HAP-1 (cell line): ENCODE data around the gene NHS.
A peak's percentile ranks its signal among the peaks of the same experiment; 100 is the strongest.

Experiments
- DNase-seq, 2 experiments: peaks; one replicate each; pipeline ENCODE4 v3.0.0-alpha.2; 2016 to 2020; ENCODE audit warnings: low spot score in 2 of 2
- H3K27me3 ChIP-seq: fragments of 250-450 bp; sonication (Bioruptor Pico); 2 replicates; pipeline ENCODE4 v1.5.1; 2020; ENCODE audit warnings: low read depth, mild to moderate bottlenecking, moderate library complexity
- H3K36me3 ChIP-seq: fragments of 250-450 bp; sonication (Bioruptor Pico); replicated peaks from 2 replicates; pipeline ENCODE4 v1.5.1; 2020; ENCODE audit warnings: mild to moderate bottlenecking
- H3K4me1 ChIP-seq: fragments of 250-450 bp; sonication (Bioruptor Pico); 2 replicates; pipeline ENCODE4 v1.5.1; 2020; ENCODE audit warnings: mild to moderate bottlenecking
- H3K4me3 ChIP-seq: fragments of 250-450 bp; sonication (Bioruptor Pico); 2 replicates; pipeline ENCODE4 v1.5.1; 2020; ENCODE audit warnings: mild to moderate bottlenecking, moderate library complexity
- H3K9me3 ChIP-seq: fragments of 250-450 bp; sonication (Bioruptor Pico); 2 replicates; pipeline ENCODE4 v1.5.1; 2020; ENCODE audit warnings: mild to moderate bottlenecking, moderate library complexity
- in situ Hi-C: fragments of 300-500 bp; cut with MboI; formaldehyde crosslinking; loops from 3 replicates; pipeline ENCODE4 v1.14.3; 2020; ENCODE audit warnings: low sequenced_read_pairs, inconsistent platforms, mixed read lengths

Gene NHS

DNA sequence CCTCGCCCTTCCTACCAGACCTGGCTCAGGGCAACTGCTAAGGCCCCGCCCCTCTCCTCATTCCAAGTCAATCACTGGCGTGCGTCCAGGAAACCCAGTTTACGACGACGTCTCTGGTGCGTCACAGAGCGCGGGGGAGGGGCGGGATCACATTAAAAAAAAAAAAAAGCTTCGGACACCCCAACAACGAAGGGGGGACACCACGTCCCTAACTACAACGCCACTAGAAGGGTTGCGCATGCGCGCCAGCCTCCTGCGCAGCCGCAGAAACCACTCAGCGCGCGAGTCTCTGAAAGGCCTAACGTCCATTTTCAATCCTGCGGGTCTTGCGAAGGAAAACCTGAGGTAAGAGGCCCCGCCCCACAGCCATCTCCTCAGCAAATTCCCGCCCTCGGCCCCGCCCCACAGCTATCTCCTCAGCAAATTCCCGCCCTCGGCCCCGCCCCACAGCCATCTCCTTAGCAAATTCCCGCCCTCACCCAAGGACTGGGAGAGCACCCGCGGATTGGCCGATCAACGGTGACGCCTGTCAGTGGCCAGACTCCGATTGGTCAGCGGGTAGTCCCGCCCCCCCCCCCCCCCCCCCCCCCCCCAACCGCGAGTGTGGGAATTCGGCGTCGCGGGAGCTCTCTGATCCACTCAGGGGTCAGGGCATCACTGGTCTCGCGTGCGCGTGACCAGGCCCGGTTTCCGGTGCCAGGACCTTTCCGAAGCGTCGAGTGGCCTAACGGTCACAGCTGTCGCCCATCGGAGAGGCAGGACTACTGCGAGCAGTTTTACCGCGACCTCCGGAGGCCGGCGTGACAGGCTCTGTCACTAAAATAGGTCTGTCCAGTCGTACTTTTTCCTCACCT lies 362.1 kb downstream of the NHS start, which contains the start of gene SCML1:
Gene SCML1, plus strand, starts transcription at position 638 of the 854 bp plus-strand sequence. CDS start 6,694 bp downstream, outside the sequence.
- Histone ChIP-seq H3K27me3 (no peaks in the 10 kb centered on the region), H3K9me3 (no peaks in the 10 kb centered on the region), H3K4me1 (peaks cover 22% of the 10 kb centered on the region), H3K36me3 (no peaks in the 10 kb centered on the region), H3K4me3 (peak within 1 kb of the TSS; percentile 63)
- peak; percentile 97 to 100 for DNase-seq
- in situ Hi-C loops: no loop called here

DNA sequence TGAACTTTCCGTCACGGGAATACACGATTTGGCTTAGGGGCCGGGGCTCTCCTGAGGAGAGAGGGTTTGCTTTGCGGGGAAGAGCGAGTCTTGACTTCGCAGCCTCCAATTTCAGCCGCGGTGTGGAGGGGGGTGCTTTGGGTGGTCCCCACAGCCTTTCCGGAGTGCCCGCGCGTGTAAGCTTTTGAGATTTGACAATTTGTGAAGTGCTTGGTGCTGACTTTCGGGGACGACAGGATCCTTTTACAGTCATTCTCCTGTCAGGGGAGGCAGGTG lies 362.6 kb downstream of the NHS start:
- Histone ChIP-seq H3K4me3 (peak overlapping the region; percentile 63), H3K36me3 (no peaks in the 10 kb centered on the region)
- in situ Hi-C loops: no loop called here

DNA sequence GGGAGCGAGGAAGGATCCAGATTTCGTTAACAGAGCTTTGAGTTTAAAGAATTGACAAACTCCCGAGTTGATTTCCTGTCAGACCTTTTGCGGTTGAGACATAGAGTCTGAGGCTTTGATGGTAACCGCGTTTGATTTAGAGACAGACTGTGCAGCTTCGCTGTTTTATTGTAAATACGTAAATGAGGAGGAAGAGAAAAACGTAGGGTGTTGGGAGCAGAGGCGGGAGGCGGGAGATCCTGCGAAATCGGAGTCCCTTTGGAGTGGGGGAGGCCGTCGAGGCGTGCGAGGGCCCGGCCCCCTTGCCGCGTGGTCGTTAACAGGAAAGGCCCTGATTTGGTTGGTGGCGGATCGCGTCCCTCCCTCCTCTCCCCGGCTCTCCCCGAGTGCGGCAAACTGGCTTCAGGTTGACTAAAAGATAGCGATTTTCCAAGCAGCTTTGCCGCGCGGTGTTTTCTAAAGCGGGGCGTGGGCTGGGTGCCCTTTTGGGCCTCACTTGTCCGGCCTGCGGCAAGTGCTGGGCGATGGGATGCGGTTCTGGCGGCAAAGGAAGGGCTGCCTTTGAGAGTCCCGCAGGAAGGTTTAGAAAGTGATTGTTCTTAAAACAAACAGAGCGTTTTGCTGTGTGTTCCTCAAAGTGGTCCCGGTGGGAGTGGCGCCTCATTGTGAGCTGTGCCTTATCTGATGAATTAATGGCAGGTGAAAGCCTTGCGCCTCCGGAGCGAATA lies 363.1 kb downstream of the NHS start:
- in situ Hi-C loops: no loop called here
- peak; percentile 73 to 82 for DNase-seq

More for the DNA sequence above, 362.6 kb downstream of the NHS start:
- DNase-seq: no peak
- H3K4me1 ChIP-seq: peaks cover 22% of the 10 kb centered on the region
- H3K9me3 ChIP-seq: no peaks in the 10 kb centered on the region
- no peaks in the 10 kb centered on the region for H3K27me3 ChIP-seq

DNA sequence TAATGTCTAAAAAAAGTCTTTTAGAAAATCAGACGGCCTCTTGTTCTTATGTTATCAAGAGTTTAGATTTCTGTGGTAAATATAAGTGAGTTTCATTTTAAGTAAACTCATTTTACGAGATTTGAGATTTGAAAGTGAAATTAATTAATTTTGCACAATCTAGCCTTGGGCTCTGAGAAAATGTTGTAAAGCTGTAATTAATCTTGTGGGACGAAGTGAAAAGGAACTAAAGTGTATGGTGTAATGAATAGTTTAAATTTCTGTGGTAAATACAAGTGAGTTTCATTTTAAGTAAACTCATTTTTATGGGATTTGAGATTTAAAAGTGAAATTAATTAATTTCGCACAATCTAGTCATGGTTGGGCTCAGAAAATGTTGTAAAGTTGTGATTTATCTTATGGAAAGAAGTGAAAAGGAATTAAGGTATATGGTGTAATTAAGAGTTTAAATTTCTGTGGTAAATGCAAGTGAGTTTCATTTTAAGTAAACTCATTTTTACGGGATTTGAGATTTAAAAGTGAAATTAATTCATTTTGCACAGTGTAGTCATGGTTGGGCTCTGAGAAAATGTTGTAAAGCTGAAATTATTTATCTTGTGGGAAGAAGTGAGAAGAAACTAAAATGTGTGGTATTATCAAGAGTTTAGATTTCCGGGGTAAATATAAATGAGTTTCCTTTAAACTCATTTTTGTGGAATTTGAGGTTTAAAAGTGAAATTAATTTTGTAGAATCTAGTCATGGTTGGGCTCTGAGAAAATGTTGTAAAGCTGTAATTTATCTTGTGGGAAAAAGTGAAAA lies 363.9 kb downstream of the NHS start:
- peak in 1 of 2 experiments; percentile 9 for DNase-seq
- H3K4me3 ChIP-seq: peak overlapping the region; percentile 63
- in situ Hi-C loops: no loop called here
- no peaks in the 10 kb centered on the region for H3K36me3 ChIP-seq
- peaks cover 23% of the 10 kb centered on the region for H3K4me1 ChIP-seq
- no peaks in the 10 kb centered on the region for H3K27me3 ChIP-seq
- H3K9me3 ChIP-seq: no peaks in the 10 kb centered on the region

More for the DNA sequence above, 363.1 kb downstream of the NHS start:
- no peaks in the 10 kb centered on the region for H3K9me3 ChIP-seq
- H3K4me1 ChIP-seq: peaks cover 22% of the 10 kb centered on the region
- H3K36me3 ChIP-seq: no peaks in the 10 kb centered on the region
- H3K27me3 ChIP-seq: no peaks in the 10 kb centered on the region
- peak overlapping the region; percentile 63 for H3K4me3 ChIP-seq

DNA sequence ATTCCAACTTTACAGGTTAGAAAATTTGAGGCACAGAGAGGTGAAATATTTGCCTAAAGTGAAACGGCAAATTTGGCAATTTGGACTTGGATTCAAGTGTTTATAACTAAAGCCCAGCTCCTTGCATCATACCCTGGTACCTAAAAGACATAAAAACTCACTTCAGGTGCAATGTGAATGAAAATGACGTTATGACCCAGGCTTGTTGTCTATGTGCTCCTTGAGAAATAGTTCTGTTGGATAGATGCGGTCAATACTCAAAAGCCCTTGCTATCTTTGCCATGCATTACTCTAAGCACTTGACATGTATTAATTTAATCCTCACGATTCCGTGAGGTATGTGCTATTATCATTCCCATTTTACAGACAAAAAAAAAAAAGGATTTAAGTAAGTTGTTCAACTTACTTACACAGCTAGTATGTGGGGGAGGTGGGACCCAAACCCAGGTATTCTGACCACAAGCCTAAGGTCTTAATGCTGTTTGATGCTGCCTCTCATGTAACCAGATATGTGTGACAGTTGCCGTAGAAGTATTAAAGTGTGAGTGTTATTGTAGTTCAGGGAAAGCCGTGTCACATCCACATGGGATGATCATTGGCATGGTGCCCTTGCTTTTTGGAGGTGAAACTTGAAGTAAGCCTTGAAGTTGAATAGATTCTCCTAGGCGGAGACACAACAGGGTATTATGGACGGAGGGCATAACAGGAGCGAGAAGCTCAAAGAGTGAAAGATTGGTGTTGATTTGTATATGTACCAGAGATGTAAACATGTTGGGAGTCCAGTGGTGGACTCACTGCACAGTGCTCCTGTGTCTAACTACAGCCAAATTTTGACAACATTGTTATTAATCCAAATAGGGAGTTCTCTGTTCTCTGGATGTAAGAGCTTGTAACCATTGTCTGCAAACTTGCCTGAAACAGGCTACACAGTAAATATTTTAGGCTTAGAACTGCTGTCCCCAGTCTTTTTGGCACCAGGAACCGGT lies 365.4 kb downstream of the NHS start:
- Histone ChIP-seq H3K36me3 (no peaks in the 10 kb centered on the region), H3K4me3 (0 out of 2 replicates have a peak overlapping the region, but pooled peaks have one; percentile 8), H3K4me1 (peaks cover 21% of the 10 kb centered on the region), H3K9me3 (no peaks in the 10 kb centered on the region), H3K27me3 (no peaks in the 10 kb centered on the region)
- peak in 1 of 2 experiments; percentile 24 for DNase-seq
- in situ Hi-C loops: no loop called here

DNA sequence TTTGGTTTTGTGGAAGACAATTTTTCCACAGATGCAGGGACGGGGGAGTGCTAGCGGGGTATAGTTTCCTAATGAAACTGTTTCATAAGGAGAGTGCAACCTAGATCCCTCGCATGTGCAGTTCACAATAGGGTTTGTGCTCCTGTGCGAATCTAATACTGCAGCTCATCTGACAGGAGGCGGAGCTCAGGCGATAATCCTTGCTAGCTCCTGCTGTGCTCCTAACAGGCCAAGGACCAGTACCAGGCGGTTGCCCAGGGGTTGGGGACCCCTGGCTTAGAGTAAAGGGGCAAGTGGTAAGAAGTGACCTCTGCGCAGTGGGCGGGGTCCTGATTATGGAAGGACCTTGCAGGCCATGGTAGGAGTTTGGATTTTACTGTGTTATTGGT lies 366.1 kb downstream of the NHS start:
- in situ Hi-C loops: no loop called here
- DNase-seq: peak; percentile 70 to 74
- Histone ChIP-seq H3K27me3 (no peaks in the 10 kb centered on the region), H3K9me3 (no peaks in the 10 kb centered on the region), H3K4me3 (0 out of 2 replicates have a peak overlapping the region, but pooled peaks have one; percentile 8), H3K36me3 (no peaks in the 10 kb centered on the region), H3K4me1 (peaks cover 21% of the 10 kb centered on the region)

DNA sequence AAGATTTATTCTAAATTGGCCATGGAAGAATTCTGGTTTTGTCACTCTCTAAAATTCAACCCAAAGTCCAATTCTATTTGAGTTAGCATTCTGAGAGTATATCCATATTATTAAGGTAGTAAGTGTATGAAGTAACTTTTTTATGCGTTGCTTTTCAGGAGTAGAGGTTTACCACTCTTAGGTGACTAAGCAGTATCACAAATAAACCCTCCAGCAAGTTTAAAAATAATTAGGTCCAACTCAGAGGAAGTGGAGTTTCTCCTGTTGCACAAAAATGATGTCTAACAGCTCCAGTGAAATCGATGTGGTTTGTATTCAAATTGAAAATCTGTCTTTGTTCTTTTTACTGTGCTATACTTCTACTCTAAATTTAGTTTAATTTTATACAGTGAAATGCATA lies 368.9 kb downstream of the NHS start:
- H3K27me3 ChIP-seq: no peaks in the 10 kb centered on the region
- H3K4me3 ChIP-seq: no peak overlapping the region
- DNase-seq: no peak
- H3K36me3 ChIP-seq: peaks cover 4% of the 10 kb centered on the region; the same call in 1 of the 2 replicates
- in situ Hi-C loops: no loop called here
- H3K4me1 ChIP-seq: peaks cover 18% of the 10 kb centered on the region
- H3K9me3 ChIP-seq: no peaks in the 10 kb centered on the region

DNA sequence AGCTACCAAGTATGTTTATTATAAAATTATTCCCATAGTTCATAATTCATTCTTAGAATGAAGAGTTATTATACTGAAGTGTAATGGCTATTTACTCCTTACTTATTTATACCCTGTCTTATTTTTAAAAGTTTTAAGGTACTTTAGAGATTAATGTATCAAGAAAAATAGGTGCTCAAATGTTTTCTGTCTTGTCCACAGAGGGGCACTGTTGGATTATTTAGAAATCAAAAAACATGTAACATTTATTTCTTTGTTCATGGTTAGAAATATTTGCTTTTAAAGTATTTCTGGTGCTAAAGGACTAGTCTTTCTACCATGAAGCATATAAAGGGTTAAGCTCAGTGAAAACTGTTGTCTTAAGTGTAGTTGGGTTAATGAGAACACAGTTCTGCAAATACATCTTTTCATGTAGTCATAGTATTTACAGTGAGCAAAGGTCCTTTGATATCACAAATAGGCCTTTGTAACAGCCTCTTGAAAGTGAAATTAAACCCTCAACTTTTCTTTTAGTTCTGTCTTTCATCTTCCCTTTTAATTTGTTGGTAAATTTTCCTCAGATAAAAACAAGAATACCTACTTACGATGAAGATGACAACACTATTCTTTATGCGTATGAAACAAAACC lies 370.0 kb downstream of the NHS start:
- Histone ChIP-seq H3K4me1 (peaks cover 16% of the 10 kb centered on the region), H3K36me3 (peaks cover 8% of the 10 kb centered on the region), H3K4me3 (no peak overlapping the region), H3K9me3 (no peaks in the 10 kb centered on the region), H3K27me3 (no peaks in the 10 kb centered on the region)
- in situ Hi-C loops: no loop called here
- no peak for DNase-seq

DNA sequence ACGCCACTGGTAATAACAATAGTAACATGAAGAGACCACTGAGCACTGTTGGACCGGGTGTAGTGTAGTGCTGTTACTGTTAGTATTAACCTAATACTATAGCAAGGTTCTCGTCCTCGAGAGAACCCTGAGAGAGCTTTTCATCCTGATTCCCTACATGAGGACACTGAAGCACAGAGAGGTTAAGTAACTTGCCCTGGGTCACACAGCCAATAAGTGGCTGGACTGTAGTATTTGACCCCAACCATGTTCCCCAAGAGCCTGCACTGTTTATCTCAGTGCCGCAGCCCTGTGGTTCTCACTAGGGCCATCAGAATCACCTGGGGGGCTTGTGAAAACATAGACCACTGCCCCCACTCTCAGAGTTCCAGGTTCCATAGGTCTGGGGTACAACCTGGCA lies 372.7 kb downstream of the NHS start:
- DNase-seq: no peak
- H3K4me1 ChIP-seq: peaks cover 2% of the 10 kb centered on the region; the same call in 1 of the 2 replicates
- in situ Hi-C loops: no loop called here
- no peaks in the 10 kb centered on the region for H3K9me3 ChIP-seq
- peaks cover 33% of the 10 kb centered on the region for H3K36me3 ChIP-seq
- no peaks in the 10 kb centered on the region for H3K27me3 ChIP-seq
- H3K4me3 ChIP-seq: no peak overlapping the region

DNA sequence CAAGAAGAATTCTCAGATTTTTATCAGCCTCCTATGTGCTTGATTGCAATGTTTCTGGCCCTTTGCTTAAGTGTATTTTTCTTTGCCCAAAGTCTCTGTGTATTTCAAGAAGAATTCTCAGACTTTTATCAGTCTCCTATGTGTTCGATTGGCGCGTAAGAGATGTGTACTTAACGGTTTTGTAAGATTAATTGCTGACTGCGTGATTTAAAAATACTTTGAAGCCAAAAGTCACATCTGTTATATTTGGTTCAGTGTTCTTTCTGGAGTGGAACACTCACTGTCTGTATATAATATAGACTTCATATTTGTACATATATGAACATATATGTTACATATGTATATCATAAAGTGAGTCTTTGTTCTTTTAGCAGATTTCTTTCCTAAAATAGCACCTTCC lies 373.7 kb downstream of the NHS start:
- in situ Hi-C loops: no loop called here

DNA sequence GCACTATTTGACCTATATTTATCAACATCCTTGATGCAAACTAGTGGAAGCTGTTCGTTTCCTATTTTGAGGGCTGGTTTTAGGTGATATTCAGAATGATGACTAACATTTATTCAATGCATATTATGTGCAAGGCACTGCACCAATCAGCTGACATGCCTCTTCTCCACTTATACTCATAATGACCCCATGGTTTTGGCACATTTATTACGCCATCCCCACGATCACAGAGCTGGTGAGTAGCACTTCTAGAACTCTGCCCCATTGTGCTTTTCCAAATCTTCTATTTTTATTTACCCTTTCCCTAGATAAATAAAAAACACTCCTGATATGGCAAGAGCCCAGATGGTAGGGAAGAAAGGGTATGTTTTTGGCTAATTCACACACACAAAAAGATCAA lies 375.4 kb downstream of the NHS start:
- Histone ChIP-seq H3K4me1 (no peaks in the 10 kb centered on the region), H3K27me3 (no peaks in the 10 kb centered on the region), H3K4me3 (no peak overlapping the region), H3K9me3 (no peaks in the 10 kb centered on the region), H3K36me3 (peaks cover 37% of the 10 kb centered on the region)
- in situ Hi-C loops: no loop called here
- DNase-seq: no peak

More for the DNA sequence above, 373.7 kb downstream of the NHS start:
- Histone ChIP-seq H3K4me1 (peaks cover under 1% of the 10 kb centered on the region; the same call in 1 of the 2 replicates), H3K9me3 (no peaks in the 10 kb centered on the region), H3K27me3 (no peaks in the 10 kb centered on the region), H3K4me3 (no peak overlapping the region), H3K36me3 (peaks cover 34% of the 10 kb centered on the region)
- no peak for DNase-seq

DNA sequence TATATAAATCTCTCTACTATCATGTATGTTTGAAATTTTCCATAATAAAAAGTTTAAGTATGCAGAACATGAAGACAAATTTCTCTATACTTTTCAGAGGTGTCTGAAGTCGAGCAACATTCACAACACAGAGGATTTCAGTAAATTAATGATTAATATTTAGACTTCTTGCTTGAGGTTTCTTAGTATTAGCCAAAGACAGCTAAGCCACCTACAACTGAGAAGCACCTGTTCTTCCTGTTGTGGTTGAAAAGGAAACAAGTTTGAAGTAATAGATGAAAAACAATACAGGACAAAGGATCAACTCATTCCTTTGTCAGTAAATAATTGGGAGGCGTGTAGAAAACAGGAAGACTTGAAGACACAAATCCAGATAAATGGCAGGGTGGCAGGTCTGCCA lies 383.4 kb downstream of the NHS start:
- Histone ChIP-seq H3K9me3 (no peaks in the 10 kb centered on the region), H3K36me3 (0 out of 2 replicates have a peak, but pooled peaks cover 4% of the 10 kb centered on the region), H3K27me3 (no peaks in the 10 kb centered on the region), H3K4me3 (no peak overlapping the region), H3K4me1 (no peaks in the 10 kb centered on the region)
- in situ Hi-C loops: no loop called here
- no peak for DNase-seq
